Measurements from ENCODE around the gene POMT2.

The POMT2 gene

DNA sequence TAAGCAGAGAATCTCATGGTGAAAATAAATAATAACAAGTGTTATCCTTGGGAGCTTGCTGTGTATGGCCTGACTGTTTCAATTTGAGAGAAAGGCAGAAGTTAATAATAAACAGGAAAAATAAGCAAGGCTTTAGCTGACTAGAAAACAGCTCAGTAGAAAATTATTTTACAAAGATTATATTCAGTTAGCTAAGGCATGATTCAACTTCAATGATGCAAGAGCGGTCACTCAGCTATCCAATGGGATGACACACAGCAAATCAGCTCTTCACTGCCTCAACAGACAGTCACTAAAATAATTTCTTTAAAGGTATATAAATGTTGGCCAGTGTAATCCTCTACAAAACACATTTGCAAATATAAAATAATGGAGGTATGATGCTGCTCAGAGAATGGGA is 18.7 kb upstream of the POMT2 start:
- no peak for TF ChIP-seq GATA2 (IDR thresholded peaks at IDR 0.05; ENCODE audit: low read depth, low read length)
- TF ChIP-seq GATA3 (IDR thresholded peaks at IDR 0.05; ENCODE audit: low read depth, low read length), result no peak

DNA sequence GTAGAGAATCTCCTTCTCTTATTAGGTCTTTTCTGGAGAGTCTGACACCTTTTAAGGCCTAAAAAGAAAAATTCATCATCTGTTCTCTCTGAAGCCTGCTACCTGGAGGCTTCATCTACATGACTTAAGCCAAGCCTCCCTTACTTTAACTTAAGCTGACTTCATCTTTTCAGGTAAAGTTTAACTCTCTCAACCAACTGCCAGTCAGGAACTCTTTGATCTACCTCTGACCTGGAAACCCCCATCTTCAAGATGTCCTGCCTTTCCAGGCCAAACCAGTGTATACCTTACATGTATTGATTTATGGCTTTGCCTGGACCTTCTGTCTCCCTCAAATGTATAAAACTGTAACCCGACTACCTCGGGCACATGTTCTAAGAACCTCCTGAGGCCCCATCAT is 17.6 kb upstream of the POMT2 start:
- TF ChIP-seq GATA2 (IDR thresholded peaks at IDR 0.05; ENCODE audit: low read depth, low read length), result no peak

DNA sequence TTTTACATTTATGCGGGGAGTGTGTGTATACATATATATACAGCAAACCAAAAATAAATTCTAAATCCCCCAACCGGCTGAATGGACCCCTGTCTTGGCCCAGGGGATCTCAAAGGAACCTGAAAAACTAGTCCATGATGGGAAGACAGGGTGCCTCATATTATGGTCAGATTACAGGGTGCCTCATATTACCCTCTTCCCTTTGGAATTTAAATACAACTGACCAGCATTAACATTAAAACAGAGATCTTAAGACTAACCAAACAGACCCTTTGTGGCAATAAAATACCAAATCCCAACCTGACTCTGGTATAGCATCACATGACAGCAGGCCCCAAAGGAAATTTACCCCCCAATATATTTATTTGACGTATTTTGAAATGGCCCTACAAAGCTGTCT is 17.2 kb upstream of the POMT2 start:
- TF ChIP-seq GATA2 (IDR thresholded peaks at IDR 0.05; ENCODE audit: low read depth, low read length), result no peak
- TF ChIP-seq GATA3 (IDR thresholded peaks at IDR 0.05; ENCODE audit: low read depth, low read length), result no peak

- TF ChIP-seq GATA2 (IDR thresholded peaks at IDR 0.05; ENCODE audit: low read depth, low read length) (no peak), GATA3 (IDR thresholded peaks at IDR 0.05; ENCODE audit: low read depth, low read length) (no peak)
Observed at GRCh38 chr14:77335576-77335975, 14.9 kb upstream of the POMT2 start.

DNA sequence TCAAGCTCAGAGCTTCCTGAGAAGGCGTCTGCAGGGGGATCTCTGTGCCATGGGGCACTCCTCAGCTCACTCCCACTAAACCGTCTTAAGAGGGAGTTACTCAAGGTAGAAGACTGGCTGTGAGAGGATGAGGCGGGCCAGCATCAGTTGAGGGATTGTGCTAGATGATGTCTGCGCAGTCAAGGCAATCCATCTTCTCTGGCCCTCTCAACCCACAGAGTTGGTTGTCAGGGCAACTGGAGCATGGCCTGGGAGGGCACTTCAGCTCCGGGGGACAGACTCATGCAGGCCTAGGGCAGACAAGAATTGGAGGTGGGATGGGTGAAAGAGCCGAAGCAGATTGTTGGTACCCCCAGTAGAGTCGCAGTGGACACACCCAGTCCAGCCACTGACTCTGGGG is 9.2 kb upstream of the POMT2 start:
- TF ChIP-seq GATA3 (IDR thresholded peaks at IDR 0.05; ENCODE audit: low read depth, low read length) (no peak), GATA2 (IDR thresholded peaks at IDR 0.05; ENCODE audit: low read depth, low read length) (no peak)

DNA sequence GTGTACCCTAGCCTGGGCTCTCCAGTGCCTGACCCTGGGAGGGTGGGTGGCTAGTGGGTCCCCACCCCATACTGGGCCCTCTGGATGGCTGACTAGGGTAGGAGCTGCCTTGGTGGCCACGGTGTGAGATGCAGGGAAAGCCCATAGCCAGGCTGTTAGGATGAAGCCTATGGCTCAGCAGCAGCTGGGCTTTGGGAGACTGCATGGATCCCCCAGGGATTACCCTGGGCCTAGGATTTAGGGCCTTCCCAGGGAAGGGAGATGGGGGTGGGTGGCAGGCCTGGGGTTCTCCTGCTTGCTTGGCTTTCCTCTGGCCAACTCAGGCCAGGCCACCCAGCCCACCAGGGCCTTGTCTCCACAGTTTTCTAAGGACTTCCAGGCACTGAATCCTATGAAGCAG is 6.4 kb upstream of the POMT2 start:
- TF ChIP-seq GATA2 (IDR thresholded peaks at IDR 0.05; ENCODE audit: low read depth, low read length) (no peak), GATA3 (IDR thresholded peaks at IDR 0.05; ENCODE audit: low read depth, low read length) (no peak)

- TF ChIP-seq GATA2 (IDR thresholded peaks at IDR 0.05; ENCODE audit: low read depth, low read length) (no peak), GATA3 (IDR thresholded peaks at IDR 0.05; ENCODE audit: low read depth, low read length) (no peak)
Observed at GRCh38 chr14:77325746-77326094, 5.0 kb upstream of the POMT2 start.

DNA sequence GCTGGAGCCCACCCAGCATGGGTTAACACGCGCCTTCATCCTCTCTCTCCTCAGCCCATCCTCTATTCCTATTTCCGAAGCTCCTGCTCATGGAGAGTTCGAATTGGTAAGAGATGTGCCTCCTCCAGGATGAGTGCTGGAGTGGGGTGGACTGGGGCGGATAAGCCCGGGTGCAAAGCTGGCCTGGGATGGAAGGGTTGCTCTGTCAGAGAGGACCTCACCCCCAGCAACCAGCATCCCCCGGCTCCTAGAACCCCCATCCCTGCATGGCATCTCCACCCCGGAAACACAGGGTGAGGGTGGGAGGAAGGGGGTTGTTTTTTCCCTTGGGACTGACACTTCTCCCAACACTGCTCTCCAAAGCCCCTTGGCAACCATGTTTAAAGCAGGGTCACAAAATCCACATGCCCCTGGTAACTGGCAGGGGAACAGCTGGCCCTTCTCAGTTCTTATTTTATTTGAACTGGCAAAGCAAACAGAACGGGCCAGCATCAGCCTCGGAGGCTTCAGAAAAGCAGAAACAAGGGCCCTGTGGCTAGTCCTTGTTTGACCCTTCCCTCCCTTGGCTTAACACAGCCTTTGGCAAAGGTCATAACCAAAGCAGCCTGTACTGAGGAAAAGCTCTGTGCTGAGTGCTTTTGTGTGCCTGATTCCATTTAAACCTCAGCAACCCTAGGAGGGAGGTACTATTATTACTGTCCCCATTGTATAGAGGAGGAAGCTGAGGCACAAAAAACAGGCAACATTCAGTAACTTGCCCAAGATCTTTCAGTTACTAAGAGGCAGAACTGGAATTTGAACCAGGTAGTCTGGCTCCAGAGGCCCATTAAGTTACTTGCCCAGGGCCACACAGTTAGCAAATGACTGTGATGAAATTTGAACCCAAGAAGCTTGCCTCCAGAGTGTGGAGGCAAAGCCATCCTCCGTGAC is 4.4 kb upstream of the POMT2 start:
- no peak for TF ChIP-seq GATA2 (IDR thresholded peaks at IDR 0.05; ENCODE audit: low read depth, low read length)
- no peak for TF ChIP-seq GATA3 (IDR thresholded peaks at IDR 0.05; ENCODE audit: low read depth, low read length)

DNA sequence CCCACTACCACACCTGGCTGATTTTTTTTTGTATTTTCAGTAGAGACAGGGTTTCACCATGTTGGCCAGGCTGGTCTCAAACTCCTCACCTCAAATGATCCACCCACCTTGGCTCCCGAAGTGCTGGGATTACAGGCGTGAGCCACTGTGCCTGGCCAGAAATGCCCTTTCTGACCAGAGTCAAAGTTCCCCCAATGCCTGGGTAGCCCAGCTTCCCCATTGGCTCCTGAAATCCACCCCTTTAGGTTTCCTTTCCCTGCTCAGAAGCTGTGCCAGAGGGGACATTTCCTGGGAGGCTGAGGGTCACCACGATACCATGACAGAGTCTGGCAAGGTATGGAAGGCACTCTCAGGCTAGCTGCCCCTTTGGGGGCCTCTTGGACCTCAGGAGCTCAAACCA is 3.6 kb upstream of the POMT2 start:
- no peak for TF ChIP-seq GATA3 (IDR thresholded peaks at IDR 0.05; ENCODE audit: low read depth, low read length)
- TF ChIP-seq GATA2 (IDR thresholded peaks at IDR 0.05; ENCODE audit: low read depth, low read length), result no peak

GRCh38 chr14:77323571-77323970 is 2.9 kb upstream of the POMT2 start:
- TF ChIP-seq GATA3 (IDR thresholded peaks at IDR 0.05; ENCODE audit: low read depth, low read length) (no peak), GATA2 (IDR thresholded peaks at IDR 0.05; ENCODE audit: low read depth, low read length) (no peak)

DNA sequence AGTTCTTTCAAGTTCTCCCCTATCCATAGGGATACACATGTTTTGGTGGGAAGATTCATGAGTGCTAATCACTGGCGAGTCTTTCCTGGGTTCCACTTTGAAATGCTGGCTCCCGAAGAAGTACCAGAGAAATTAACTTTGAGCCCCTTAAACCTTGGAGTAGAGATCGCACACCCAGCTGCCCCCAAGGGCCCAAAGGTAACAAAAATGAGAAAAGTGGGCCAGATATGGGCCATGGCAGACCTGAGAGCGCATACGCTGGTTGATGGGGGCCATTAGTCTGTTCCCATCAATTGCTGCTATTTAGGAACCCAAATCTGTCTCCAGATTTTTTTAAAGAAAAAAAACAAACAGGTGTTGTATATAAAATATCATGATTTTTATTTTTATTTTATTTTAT is 2.3 kb upstream of the POMT2 start:
- no peak for TF ChIP-seq GATA3 (IDR thresholded peaks at IDR 0.05; ENCODE audit: low read depth, low read length)
- TF ChIP-seq GATA2 (IDR thresholded peaks at IDR 0.05; ENCODE audit: low read depth, low read length), result no peak

DNA sequence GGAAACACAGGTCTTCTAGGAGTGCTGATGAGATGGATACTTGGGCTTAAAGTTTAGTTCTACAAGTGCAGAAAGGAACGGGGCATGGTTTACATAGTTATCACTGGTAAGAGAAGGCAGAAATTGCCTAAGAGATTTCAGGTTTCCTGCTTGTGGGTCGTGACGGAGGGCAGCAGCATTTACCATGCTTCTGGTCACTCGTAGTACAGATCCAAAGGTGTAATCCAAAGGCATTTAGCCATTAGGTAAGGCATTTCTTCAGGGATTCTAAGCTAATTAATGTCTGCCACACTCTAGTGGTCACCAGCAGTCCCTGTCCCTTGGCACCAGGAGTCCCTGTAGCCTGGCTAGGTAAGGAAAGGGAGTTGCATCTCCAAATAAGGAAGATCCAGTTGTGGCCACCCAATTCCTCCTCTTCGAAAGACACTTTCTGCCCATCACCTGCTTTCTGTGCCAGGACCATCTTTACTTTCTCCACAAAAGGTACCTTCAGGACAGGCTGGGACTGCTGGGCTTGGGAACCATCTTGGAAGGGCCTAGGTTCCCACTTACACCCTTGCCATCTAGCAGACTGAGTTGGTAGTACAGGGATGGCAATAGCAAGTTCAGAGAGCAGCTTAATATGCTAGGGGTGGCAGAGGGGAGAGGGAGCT is 1.7 kb upstream of the POMT2 start:
- no peak for TF ChIP-seq GATA3 (IDR thresholded peaks at IDR 0.05; ENCODE audit: low read depth, low read length)
- TF ChIP-seq GATA2 (IDR thresholded peaks at IDR 0.05; ENCODE audit: low read depth, low read length), result no peak

DNA sequence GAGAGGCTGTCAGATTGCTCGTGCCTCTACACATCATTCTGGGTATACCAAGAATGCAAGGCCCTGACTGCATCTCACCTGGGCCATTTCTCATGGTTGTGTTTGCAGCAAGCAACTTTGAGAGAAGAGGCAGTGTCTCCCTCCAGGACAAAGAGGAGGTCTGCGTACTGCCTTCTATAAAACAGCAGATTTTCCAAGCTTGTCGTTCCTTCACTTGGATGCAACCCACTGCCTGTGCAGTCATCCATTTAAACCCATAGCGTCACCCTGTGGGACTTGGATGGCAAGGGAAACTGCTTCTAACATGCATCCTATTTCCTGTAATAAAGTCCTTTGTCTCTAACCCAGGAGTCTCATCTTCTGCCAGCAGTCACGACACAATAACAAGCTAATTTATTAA is 1.3 kb downstream of the POMT2 start:
- TF ChIP-seq GATA2 (IDR thresholded peaks at IDR 0.05; ENCODE audit: low read depth, low read length), result no peak
- no peak for TF ChIP-seq GATA3 (IDR thresholded peaks at IDR 0.05; ENCODE audit: low read depth, low read length)

- TF ChIP-seq GATA2 (IDR thresholded peaks at IDR 0.05; ENCODE audit: low read depth, low read length) (no peak), GATA3 (IDR thresholded peaks at IDR 0.05; ENCODE audit: low read depth, low read length) (no peak)
Observed at GRCh38 chr14:77318006-77318553, 2.6 kb downstream of the POMT2 start.

DNA sequence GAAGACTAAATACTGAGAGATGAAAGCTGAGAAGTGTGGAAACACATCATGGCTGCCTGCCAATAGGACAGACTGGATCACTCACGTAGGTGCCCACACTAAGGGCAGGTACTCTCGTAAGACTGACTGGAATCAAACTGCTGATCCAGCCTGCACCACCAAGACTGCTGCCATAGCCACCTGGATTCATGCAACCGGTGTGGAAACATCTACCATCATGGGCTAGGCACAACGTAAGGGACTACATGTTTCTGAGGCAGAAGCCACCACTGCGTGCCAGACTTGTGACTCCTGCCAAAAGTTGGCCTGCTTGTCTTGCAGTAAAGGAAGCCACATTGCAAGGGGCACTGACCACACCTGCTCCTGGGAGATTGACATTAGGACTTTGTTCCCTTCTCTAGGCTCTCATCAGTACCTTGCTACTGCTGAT is 3.8 kb downstream of the POMT2 start:
- TF ChIP-seq GATA3 (IDR thresholded peaks at IDR 0.05; ENCODE audit: low read depth, low read length) (no peak), GATA2 (IDR thresholded peaks at IDR 0.05; ENCODE audit: low read depth, low read length) (no peak)

All from SH-SY5Y (cell line).